ENCODE data around the gene ULK3.

DNA sequence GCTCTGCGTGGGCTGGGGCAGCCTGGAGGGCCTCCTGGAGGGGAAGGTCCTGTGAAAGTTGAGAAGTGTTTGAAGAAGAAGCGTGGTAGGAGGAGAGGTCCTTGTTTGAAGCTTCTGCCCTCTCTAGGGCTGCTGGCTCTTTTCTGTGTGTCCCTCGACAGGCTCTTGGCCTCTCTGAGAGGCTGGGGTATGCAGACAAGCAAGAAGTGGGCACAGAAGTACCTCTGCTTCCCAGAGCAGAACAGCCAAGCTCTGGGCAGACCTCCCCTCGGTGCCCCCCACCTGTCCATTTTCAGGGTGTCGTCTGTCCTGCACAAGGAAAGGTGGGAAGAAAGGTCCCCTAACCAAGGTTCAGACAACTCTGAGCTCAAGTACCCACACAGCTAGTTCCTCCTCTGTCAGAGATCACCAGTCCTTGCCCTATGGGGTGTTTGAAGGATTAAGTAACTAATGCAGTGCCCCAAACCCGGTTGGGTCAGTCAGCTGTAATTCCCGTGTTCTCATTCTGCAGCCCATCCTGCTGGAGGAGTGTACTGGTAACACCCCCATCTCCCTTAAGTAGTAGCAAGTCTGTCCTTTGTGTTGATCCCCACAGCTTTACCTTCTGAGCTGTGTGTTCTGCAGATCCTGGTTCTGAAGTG lies 54.8 kb downstream of the ULK3 start:
- TF ChIP-seq POLR2A (IDR thresholded peaks at IDR 0.05; ENCODE audit: low read length) (no peak), GATA1 (IDR thresholded peaks at IDR 0.05; ENCODE audit: low read depth, low read length) (no peak)

All from erythroblast (primary cell).